GM12801 (cell line): ENCODE data around the gene ADAMTS8.

Source experiments
- TF ChIP-seq, protein P1 (sequence below): IDR thresholded peaks from one replicate; pipeline ENCODE4 v1.5.1; 2011; ENCODE audit warnings: control low read depth; ENCODE audit not compliant: insufficient read length; ENCODE audit errors: extremely low read depth

Gene ADAMTS8

DNA sequence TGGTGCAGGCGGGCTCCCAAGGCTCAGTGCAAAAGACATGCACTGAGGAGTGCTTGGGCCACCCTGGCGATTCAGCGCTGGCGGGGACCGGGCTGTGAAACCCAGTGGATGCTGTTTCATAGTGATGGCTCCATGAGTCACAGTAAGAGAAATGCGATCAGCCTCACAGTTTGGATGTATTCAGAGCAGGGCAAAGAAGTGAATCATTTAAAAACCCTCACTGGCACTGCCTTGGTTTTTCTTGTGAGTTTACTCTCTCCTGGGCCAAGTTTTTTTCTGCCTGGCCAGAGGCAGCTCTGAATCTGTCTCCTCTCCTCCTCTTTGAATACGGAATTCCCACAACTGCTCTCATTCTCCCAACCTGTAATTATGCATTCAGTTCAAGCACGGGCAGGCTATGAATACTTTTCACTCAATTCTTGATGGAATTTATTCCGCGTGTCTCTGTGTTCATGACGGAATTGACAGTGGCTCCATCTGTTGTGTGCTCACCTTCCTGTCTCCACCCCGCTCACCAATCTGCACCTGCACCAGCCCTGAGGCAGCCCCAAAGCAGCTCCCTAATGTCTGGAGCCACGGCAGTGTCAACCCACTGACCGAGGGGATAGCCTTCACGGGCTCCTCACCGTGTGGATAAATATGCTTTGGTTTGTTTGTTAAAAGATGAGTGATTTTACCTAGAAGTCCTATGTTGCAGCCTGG lies 14.9 kb downstream of the ADAMTS8 start:
- TF ChIP-seq, protein P1, sequence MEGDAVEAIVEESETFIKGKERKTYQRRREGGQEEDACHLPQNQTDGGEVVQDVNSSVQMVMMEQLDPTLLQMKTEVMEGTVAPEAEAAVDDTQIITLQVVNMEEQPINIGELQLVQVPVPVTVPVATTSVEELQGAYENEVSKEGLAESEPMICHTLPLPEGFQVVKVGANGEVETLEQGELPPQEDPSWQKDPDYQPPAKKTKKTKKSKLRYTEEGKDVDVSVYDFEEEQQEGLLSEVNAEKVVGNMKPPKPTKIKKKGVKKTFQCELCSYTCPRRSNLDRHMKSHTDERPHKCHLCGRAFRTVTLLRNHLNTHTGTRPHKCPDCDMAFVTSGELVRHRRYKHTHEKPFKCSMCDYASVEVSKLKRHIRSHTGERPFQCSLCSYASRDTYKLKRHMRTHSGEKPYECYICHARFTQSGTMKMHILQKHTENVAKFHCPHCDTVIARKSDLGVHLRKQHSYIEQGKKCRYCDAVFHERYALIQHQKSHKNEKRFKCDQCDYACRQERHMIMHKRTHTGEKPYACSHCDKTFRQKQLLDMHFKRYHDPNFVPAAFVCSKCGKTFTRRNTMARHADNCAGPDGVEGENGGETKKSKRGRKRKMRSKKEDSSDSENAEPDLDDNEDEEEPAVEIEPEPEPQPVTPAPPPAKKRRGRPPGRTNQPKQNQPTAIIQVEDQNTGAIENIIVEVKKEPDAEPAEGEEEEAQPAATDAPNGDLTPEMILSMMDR = no peak

DNA sequence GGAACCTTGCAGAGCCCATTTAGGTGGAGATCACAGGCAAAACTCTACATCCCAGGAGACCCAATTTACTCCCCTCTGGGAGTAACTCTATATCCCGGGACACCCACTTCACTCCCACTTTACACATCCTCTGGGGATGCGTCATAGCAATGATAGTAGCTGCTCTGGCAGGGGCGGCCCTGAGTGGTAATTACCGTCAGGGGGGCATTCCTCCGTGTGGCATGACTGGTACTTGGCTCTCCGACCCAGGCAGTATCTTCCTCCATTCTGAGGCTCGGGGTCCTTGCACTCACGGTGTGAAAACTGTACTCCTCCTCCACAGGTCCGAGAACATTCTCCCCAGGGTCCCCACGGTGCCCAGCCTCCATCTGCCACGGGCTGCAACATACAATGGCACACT lies 17.2 kb downstream of the ADAMTS8 start:
- TF ChIP-seq, protein P1 = no peak

DNA sequence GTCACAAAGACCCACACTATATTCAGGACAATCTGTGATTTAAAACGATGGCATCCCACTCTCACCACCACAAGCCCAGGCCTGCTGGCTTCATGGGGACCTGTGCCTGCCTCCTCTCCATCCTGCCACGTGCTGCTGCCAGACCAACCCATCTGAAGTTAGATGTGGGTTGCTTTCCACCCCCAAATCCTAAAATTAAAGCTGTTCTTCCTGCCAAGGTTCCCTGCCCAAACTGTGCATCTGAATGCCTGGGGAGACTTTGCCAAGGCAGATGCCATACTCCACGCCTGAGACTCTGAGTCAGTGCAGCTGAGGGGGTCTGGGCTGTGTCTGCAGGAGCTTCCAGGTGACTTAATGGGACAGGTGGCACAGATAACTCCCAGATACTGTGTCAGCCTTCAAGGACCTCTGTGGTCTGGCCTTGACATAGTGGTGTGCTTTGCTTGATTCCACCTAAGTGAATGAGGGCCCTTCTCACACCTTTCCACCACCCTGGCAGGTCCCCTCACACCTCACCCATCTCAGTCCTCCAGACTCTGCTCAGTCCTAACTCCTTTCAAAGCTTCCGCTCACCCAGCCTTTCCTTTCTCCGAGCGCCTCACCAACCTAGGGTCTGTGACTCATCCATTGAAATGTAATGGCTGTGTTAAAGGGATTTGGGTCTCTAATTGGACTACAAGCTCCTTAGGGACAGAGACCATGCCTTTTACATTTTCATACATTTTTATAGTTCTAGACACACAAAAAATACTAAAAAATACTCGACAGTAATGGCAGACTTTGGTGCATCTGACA lies 18.6 kb downstream of the ADAMTS8 start:
- TF ChIP-seq, protein P1 = no peak

DNA sequence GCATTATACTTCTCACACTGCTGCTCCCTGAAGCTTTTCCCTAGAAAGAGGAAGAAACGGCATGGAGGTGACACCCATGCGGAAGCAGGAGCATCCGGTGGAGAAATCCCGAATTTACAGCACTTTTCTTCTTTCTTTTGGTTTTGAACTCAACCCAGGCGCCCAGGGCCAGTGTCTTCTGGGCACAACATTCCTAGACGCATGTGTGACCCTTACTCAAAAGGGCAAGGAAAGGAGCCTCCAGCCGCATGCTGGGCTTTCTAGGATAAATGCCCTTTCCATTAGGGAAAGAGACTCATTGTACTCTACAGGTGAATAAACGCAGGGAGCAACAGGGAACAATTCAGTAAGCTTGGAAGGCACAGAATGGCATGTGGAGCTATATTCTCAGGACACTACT lies 19.5 kb downstream of the ADAMTS8 start:
- TF ChIP-seq, protein P1 = no peak

DNA sequence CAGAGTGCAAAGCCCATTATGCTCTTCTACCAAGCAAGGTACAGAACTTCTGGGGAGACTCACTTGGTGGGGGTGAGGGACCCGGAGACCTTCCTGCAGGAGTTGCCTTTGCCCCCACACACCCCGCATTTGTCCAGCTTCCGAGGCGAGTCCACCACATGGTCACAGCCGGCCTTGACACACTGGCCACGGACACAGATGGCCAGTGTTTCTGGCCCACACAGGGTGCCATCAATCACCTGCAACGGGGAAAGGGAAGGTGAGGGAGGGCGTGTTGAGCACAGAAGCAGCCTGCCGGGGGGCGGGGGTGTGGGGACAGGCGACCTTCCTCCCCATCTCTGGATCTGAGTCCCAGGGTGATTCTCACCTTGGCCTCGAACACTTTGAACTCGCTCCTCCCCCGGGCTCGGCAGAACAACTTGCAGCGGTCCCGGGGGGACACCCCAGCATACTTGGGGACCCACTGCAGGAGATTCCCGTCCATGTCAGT lies 20.0 kb downstream of the ADAMTS8 start:
- TF ChIP-seq, protein P1 = no peak

DNA sequence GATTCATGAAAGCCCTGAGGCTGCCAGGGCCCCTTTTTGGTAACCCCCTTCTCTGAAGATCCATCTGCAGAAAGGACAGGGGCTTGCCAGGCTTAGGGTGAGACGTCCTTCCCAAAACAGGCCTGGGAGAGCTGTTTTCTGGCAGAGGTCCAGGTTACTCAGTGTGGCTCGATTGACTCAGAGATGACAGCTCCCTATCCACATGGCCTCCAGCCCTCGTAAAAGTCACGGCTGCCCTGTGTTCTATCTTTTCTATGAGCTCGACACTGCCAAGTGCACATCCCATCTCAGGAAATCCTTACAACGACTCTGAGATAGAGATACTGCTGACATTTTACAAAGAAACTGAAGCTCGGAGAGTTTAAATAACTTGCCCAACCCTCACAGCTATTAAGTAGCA lies 20.4 kb downstream of the ADAMTS8 start:
- TF ChIP-seq, protein P1 = no peak

DNA sequence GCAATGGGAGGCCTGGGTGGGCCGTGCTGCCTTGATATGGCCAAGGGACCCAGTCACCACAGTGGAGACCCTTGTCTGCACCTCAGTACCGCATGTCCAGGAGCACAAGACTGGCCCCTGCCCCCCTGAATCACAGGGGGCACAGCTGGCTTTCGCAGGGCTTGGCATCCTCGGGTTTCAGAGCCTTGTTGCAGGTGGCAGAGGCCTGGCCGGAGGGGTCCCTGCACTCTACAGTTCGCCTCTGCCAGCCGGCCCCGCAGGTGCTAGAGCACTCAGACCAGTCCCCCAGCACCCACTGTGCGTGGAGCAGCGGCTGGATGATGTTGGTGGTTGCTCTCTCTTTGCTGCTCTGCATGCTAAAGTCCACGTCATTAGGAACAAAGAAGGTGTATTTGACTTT lies 23.0 kb downstream of the ADAMTS8 start:
- TF ChIP-seq, protein P1 = no peak
